HG03565 (cell line): ENCODE measurements around the gene POLD4.

ENCODE experiments used
- ATAC-seq: cut with Tn5 transposase; IDR thresholded peaks from one replicate; pipeline ENCODE4 v1.9.1; 2021; ENCODE audit warnings: mild to moderate bottlenecking, moderate library complexity; ENCODE audit not compliant: unreplicated experiment

The POLD4 gene

DNA sequence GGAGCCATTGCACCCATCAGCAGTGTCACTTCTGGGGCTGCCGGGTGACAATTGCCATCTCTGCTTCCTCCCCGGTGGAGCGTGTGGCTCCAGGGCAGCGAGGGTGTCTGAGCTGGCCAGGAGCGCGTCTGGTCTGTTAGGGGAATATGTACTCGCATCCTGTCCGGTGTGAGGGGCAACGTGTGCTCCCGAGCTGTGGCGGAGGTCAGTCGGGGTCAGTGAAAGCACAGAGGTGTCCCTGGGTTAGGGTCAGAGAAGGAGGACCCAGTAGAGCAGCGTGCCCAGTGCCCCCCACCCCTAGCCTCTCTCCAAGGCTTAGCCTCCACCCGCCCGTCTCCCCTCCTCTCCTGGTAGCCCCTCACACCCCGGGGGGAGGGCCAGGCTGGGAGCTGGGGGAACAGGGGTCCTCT lies 18.6 kb upstream of the POLD4 start:
- no peak for ATAC-seq

DNA sequence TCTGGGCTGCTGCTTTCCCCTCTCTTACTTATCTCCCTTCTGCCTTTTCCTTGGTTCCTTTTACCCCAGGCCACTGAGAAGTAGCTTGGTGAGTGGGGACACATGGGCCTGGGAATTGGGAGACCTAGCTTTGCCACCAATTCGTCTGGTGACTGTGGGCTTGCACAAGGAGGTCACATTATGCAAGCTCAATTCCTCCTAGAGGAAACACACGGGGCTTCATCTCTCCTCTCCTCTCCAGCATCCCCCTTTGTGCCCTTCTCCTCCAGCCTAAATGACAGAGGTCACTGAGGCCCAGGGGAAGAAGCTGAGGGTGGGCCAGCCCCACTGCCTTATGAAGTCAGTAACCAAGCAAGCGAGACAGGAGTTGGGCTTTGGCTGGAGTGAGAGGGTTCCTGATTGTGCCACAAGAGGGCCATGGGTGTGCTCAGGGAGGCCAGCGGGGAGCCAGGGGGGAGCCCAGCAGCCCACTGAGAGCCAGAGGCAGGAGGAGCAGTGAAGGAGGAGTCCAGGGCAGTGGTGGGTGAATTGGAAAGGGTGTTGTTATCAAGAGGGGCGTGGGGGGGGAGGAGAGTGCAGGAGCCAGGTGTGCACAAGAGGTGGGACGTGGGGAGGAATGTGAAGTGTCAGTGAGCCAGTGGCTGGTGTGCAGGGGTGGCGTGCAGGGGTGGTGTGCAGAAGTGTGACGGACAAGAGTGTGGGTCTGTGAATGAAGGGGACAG lies 18.0 kb upstream of the POLD4 start:
- ATAC-seq, result no peak

DNA sequence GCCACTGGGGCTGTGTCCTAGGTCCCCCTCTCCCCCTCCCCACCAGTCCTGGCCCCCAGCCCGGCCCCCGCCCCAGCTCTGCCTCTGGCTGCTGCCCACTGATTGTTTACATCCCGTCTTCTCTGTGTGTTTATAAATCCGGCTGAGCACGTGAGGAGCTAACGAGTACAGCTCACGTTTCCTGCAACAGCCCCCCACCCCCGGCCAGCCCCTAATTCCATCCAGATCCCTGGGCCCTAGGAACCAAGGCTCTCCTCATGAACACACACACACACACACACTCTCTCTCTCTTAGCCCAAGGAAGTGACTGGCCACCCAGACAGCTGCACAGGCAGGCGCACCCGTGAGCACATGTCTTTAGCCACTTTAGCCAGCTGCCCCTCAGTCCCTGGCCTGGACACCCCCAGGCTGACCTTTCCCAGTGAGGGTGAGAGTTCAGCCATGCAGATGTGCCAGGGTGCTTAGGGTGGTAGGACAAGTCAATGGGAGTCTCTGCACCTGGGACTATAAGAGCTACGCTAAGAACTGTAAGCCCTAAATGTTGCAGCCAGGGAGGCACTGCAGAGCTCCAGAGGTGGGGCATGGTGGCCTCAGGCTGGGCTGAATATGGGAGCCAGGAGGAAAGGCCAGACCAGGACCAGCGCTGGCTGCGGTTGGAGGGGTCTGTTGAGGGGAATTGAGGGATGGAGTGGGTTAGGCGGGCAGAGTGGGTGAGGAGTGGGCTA lies 17.2 kb upstream of the POLD4 start:
- ATAC-seq, result no peak

GRCh38 chr11:67369801-67370284 lies 16.5 kb upstream of the POLD4 start:
- ATAC-seq, result no peak

- no peak for ATAC-seq
These were observed 15.9 kb upstream of the POLD4 start for GRCh38 chr11:67369275-67369674.

- no peak for ATAC-seq
These were observed 15.3 kb upstream of the POLD4 start for GRCh38 chr11:67368621-67369020.

DNA sequence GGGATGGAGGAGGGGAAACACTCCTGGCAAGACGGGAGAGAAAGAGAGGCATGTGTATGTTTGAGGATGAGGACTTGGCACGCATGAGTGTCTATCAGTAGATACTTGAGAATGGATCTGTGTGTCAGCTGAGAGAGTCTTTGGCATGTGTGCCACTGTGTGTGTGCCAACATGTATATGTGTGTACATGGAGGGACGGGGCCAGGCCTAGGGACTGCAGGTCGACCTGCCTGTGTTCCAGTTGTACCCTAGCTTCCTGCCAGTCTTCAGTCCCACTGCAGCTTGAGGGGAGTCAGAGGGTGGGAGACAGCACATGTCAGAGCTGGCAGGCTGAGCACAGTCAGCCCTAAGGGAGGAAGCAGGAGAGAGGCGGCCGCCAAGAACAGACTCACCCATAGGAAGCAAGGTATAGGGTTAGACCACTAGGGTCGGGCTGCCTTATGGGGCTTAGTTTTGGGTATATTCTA lies 14.4 kb upstream of the POLD4 start:
- ATAC-seq, result no peak

DNA sequence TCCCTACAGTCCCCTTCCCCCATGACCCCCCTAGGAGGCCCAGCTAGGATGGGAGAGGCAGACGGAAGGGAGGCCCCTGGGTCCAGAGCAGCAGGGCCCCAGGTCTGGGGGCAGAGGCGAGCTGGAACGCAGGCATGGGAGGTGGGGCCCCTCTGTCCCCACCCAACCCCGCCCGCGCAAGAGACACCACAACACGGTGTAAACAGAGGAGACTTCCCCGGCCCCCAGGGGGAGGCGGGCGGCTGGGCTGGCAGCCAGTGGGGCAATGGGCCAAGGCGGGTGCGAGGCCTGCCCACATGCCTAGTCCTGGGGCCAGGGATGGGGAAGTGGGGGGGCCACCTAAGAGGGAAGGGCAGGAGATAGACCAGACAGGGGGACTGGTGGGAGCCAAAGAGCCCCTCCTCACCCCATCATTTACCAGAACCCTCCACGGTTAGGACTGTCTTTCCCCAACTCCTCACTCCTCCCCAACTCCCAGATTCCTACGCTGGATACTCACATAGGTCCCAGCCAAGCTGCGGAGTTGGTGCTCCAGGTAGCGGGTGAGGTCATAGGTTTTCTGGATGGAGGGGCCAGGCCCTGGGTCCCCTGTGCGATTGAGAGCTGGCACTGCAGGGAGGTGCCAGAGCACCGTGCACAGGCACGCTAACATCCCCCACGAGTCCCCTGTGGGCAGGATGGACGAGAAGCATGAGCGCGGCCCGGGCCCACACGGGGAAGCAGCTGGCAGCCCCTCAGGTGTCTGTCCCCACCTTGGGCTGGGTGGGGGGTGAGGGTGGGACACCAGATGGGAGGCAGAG lies 13.8 kb upstream of the POLD4 start:
- ATAC-seq, result no peak

GRCh38 chr11:67366546-67366945 lies 13.2 kb upstream of the POLD4 start:
- ATAC-seq, result no peak

DNA sequence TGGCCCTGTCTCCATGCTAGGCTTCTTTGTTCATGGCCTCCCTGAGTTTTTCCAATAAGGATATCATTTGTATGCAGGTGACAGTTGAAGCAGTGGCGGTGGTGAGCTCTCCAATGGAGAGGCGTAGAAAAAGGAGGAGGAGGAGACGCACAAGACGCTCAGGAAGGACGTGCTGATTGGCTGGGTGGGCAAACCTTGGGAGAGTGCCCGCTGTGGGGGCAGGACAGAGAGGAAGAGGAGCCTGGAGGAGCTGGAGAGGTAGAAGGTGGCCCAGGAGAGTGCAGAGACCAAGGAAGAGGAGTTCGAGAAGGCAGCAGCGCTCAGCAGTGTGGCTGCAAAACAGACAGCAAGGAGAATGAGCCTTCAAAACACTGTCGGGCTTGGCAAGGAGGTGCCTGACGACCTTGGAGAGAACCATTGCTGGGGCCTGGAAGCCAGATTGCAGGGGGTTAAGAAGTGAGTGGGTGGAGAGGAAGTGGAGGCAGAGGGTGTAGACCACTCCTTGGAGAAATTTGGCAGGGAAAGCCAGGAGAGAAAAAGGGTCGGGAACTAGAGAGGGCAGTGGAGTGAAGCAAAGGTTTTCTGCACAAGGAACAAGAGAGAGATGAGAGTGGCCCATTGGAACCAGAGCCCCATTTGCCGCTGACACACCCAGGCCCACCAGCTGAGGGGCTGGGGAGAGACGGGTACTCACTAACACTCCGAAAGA lies 12.5 kb upstream of the POLD4 start:
- no peak for ATAC-seq

GRCh38 chr11:67364783-67365722 lies 11.7 kb upstream of the POLD4 start:
- ATAC-seq, result no peak

GRCh38 chr11:67364169-67364568 lies 10.8 kb upstream of the POLD4 start:
- ATAC-seq, result no peak

GRCh38 chr11:67357831-67358670 lies 4.7 kb upstream of the POLD4 start:
- no peak for ATAC-seq

GRCh38 chr11:67356864-67357561 lies 3.7 kb upstream of the POLD4 start:
- ATAC-seq, result no peak

- ATAC-seq, result no peak
These were observed 3.1 kb upstream of the POLD4 start for GRCh38 chr11:67356387-67356863.

DNA sequence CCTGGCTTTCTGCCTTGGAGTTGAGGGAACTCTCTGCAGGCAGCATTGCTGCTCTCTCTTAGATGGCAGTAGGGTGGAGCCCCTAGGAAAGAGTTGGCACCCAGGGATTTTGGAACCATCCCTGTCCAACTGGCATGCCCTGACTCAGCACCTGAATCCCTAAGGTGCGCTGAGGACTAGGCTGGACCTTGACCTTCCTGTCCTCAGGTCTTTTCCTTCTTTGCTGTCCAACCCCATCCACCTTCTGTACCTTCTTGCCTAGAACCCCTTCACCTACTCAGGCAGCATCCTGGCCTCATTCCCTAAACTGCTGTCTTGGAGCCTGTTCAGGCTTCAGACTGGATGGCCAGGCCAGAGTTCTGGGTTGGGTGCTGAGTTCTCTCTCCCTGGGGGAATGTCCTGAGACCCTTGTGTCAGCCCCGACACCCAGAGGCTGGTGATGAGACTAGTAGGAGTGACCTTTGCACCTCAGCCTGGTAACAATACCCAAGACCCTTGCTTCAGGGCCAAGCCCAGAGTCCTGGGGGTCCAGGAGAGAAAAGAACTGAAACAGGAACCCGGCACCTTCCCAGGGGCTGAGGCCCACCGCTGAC lies 2.5 kb upstream of the POLD4 start:
- no peak for ATAC-seq

DNA sequence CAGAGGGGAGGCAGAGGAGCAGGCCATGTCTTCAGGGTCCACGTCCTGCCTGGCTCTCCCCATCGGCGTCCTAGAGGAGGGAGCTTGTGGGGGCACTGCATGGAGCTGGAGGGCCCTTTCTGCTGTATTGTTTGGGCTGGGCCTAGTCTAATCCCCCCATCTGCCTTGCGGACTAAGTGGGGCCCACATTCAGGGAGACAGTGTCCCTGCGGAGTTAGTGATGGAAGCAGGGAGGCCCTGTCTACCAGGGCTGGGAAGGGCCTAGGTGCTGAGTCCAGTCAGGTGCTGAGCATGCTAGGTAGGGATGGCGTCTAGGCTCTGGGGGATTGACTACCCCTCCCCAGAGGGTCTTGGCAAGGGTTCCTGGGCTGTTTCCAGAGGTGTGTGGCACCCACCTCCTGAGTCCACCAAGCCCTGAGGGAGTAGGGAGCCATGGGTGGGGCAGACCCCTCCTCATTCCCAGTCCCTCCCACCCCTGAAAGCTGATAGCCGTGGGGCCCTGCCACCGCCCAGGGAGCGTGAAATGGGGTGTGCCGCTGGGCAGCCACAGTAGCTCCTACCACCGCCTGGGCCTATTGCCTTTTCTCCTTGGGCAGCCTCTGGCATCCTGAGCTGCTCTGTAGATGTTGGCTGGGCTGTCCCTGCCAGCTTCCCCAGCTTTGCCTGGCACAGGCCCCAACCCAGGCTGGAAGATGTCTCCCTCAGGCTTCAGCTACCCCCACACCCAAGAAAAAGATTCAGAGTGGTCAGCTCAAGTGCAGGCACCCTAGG lies 1.9 kb upstream of the POLD4 start:
- ATAC-seq, result no peak
